K562 (cell line): ENCODE measurements around the gene CAMSAP2.

Experiments
- BDP1 ChIP-seq: IDR thresholded peaks from 3 replicates; pipeline ENCODE4 v1.6.1; 2011; ENCODE audit not compliant: insufficient read length, insufficient read depth
- BRCA1 ChIP-seq, 2 experiments: fragments of 450-650 bp in 1 of 2; sonication (generic) in 1 of 2; formaldehyde crosslinking in 1 of 2; IDR thresholded peaks; 2 replicates each; pipeline versions ENCODE4 v1.5.0 to v1.6.1; 2017 to 2020; ENCODE audit warnings: mild to moderate bottlenecking in 1 of 2, missing genetic modification reagents in 1 of 2
- CTCF ChIP-seq, 3 experiments: IDR thresholded peaks in 2 of 3; conservative IDR thresholded peaks in 1 of 3; 2 replicates each; pipeline ENCODE4 v1.5.1; 2011 to 2012; ENCODE audit warnings: low read length in 3 of 3, mild to moderate bottlenecking in 3 of 3, control low read depth in 2 of 3, improper control_type of control experiment in 1 of 3, inconsistent platforms in 1 of 3, low read depth in 1 of 3, mixed read lengths in 1 of 3, moderate library complexity in 1 of 3; ENCODE audit not compliant: insufficient read depth in 2 of 3
- FOS ChIP-seq: IDR thresholded peaks from 3 replicates; pipeline ENCODE4 v1.6.1; 2011; ENCODE audit not compliant: insufficient read length; ENCODE audit errors: extremely low read depth
- HMG20A ChIP-seq: fragments of 450-650 bp; formaldehyde crosslinking; conservative IDR thresholded peaks from 2 replicates; pipeline ENCODE4 v1.4.0; 2020; ENCODE audit warnings: mild to moderate bottlenecking, mixed read lengths
- HMGXB4 ChIP-seq: sonication (generic); formaldehyde crosslinking; IDR thresholded peaks from 2 replicates; pipeline ENCODE4 v1.8.1; 2023; ENCODE audit warnings: mild to moderate bottlenecking, missing genetic modification reagents
- KLF10 ChIP-seq: fragments of 250-450 bp; sonication (Bioruptor Pico); IDR thresholded peaks from 2 replicates; pipeline ENCODE4 v1.6.1; 2021; ENCODE audit warnings: matching md5 sums
- MYBL2 ChIP-seq, 2 experiments: fragments of 450-650 bp in 1 of 2; sonication (generic) in 1 of 2; formaldehyde crosslinking in 1 of 2; IDR thresholded peaks; 2 replicates each; pipeline versions ENCODE4 v1.6.1 to v1.8.1; 2017 to 2022; ENCODE audit warnings: borderline replicate concordance in 1 of 2, inconsistent platforms in 1 of 2, low read depth in 1 of 2, mild to moderate bottlenecking in 1 of 2, missing genetic modification reagents in 1 of 2, moderate library complexity in 1 of 2
- PCBP1 ChIP-seq: fragments of 200-400 bp; formaldehyde crosslinking; IDR thresholded peaks from 2 replicates; pipeline ENCODE4 v1.6.1; 2018; ENCODE audit warnings: mild to moderate bottlenecking, low read depth, low read length; ENCODE audit not compliant: poor library complexity, severe bottlenecking
- PML ChIP-seq: IDR thresholded peaks from 2 replicates; pipeline ENCODE4 v1.6.1; 2012; ENCODE audit warnings: low read length, inconsistent platforms
- SIN3A ChIP-seq, 2 experiments: fragments of 150-350 bp in 1 of 2; IDR thresholded peaks; 2 replicates each; pipeline ENCODE4 v1.6.1; 2011 to 2016; ENCODE audit warnings: borderline replicate concordance in 2 of 2, low read depth in 2 of 2, low read length in 2 of 2, mild to moderate bottlenecking in 2 of 2, moderate library complexity in 2 of 2; ENCODE audit not compliant: control insufficient read depth in 1 of 2
- ZC3H11A ChIP-seq: IDR thresholded peaks from 2 replicates; pipeline ENCODE4 v1.6.1; 2012; ENCODE audit warnings: low read depth, low read length, improper control_type of control experiment
- ZNF165 ChIP-seq: fragments of 250-450 bp; sonication (Bioruptor Pico); IDR thresholded peaks from 2 replicates; pipeline ENCODE4 v1.4.0; 2020; ENCODE audit warnings: borderline replicate concordance
- ZNF740 ChIP-seq, 3 experiments: fragments of 200-800 bp in 1 of 3; sonication (Bioruptor generic) in 1 of 3; sonication (generic) in 1 of 3; formaldehyde crosslinking in 1 of 3; IDR thresholded peaks; 2 replicates each; pipeline versions ENCODE4 v1.6.1 to v1.8.0; 2016 to 2022; ENCODE audit warnings: mild to moderate bottlenecking in 2 of 3, missing compliant biosample characterization in 2 of 3, missing genetic modification characterization in 2 of 3, missing genetic modification reagents in 1 of 3

- TF ChIP-seq ZNF165 (CRISPR knock-in tag) (0 out of 2 replicates have a peak, but pooled peaks have one; percentile 16), MYBL2 (IDR thresholded peaks at IDR 0.05; ENCODE audit: low read depth) (no peak), MYBL2 (CRISPR knock-in tag; IDR thresholded peaks at IDR 0.05; ENCODE audit: borderline replicate concordance) (no peak), ZC3H11A (no peak), CTCF (IDR thresholded peaks at IDR 0.05 in 2 of 3, conservative IDR thresholded peaks at IDR 0.05 in 1 of 3; ENCODE audit: insufficient read depth in 2 of 3, low read depth in 1 of 3, low read length in 3 of 3) (no peak), HMG20A (no peak), HMGXB4 (CRISPR knock-in tag) (no peak), FOS (no peak), PCBP1 (peak; percentile 89), SIN3A (IDR thresholded peaks at IDR 0.05; ENCODE audit: borderline replicate concordance in 2 of 2, control insufficient read depth in 1 of 2, low read depth in 2 of 2, low read length in 2 of 2) (no peak), BRCA1 (IDR thresholded peaks at IDR 0.05) (no peak), BRCA1 (CRISPR knock-in tag; IDR thresholded peaks at IDR 0.05) (no peak), KLF10 (no peak), ZNF740 (CRISPR knock-in tag; IDR thresholded peaks at IDR 0.05) (no peak; the same call in 1 of the 2 replicates), ZNF740 (tag; IDR thresholded peaks at IDR 0.05) (no peak), BDP1 (no peak), PML (no peak)
Measured at GRCh38 chr1:200738949-200739651, 407 bp downstream of the CAMSAP2 start.
